HG03108 (cell line): ENCODE results near the gene LRRC71.

ENCODE experiments used
- ATAC-seq: cut with Tn5 transposase; IDR thresholded peaks from one replicate; pipeline ENCODE4 v1.9.1; 2021; ENCODE audit warnings: moderate library complexity; ENCODE audit not compliant: unreplicated experiment

The LRRC71 gene

DNA sequence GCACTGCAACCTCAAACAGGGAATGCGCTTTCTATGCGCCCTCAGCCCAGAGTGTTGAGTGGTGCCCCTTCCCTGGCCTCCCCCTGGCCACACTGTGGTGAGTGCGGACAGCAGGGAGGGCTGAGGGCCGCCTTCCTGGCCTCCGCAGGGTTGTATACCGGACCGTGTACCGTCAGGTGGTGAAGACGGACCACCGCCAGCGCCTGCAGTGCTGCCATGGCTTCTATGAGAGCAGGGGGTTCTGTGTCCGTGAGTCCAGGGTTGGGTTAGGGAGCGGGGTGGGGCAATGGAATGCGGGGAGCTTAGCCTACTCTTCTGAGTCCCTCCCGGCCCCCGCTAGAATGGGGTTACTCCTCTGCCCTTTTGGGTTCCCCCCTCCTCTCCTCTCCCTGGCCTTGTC lies 15.3 kb upstream of the LRRC71 start:
- no peak for ATAC-seq

DNA sequence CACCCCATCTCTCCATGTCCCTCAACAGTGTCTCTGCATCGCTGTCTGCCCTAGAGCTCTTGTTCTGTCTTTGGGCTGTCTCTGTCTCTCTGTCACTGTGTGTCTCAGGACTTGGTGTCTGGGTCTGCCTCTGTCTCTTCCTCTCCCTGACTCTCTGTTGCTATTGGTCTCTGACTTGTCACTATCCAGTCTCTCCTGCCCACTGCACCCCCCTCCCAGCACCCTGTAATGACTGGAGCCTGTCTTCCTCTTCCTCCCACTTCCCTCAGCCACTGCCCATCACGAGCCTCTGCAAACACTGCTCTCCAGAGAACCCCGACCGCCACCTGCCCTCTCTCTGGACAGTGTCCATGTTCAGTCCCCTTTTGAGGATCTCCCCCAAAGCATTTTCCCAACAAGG lies 14.8 kb upstream of the LRRC71 start:
- no peak for ATAC-seq

DNA sequence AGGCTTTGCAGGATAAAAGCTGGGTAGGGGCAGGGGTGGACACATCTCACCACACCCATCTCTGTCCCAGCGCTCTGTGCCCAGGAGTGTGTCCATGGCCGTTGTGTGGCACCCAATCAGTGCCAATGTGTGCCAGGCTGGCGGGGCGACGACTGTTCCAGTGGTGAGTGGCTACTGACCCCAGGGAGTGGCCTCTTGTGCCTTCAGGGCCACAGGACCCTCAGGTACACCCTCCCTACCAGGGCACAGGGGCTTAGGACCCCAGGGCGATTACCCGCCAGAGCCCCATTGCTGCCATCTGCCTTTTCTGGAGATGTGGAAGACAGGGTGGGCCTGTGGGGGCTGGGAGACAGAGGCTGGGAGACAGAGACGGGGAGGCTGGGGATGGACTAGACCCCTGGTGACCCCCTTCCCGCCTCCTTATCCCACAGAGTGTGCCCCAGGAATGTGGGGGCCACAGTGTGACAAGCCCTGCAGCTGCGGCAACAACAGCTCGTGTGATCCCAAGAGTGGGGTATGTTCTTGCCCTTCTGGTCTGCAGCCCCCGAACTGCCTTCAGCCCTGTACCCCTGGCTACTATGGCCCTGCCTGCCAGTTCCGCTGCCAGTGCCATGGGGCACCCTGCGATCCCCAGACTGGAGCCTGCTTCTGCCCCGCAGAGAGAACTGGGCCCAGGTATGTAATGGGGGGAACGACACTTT lies 14.1 kb upstream of the LRRC71 start:
- no peak for ATAC-seq

DNA sequence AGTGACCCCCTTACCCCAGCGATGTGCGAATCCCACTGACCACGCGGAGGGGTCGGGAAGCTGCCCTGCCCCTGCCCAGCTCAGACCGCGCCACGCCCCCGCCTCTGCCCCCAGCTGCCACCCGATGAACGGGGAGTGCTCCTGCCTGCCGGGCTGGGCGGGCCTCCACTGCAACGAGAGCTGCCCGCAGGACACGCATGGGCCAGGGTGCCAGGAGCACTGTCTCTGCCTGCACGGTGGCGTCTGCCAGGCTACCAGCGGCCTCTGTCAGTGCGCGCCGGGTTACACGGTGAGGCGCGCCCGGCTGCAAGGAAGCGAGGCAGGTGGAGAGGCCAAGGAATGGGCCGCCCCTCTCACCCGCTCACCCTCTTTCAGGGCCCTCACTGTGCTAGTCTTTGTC lies 11.9 kb upstream of the LRRC71 start:
- no peak for ATAC-seq

DNA sequence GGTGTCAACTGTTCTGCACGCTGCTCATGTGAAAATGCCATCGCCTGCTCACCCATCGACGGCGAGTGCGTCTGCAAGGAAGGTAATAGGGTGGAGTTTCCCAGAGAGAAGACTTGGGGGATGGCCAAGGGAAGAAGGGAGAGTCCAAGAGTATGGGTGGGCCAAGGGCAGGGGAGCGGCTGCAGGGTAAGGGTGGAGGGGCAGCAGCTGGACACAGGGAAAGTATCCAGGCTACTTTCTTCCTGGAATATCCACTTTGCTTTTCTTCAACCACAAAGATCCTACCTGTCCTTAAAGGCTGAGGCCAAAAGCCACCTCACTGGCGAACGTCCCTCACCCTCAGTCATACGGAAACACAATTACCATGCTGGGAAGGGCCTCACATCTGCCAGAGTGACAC lies 11.5 kb upstream of the LRRC71 start:
- ATAC-seq = no peak

DNA sequence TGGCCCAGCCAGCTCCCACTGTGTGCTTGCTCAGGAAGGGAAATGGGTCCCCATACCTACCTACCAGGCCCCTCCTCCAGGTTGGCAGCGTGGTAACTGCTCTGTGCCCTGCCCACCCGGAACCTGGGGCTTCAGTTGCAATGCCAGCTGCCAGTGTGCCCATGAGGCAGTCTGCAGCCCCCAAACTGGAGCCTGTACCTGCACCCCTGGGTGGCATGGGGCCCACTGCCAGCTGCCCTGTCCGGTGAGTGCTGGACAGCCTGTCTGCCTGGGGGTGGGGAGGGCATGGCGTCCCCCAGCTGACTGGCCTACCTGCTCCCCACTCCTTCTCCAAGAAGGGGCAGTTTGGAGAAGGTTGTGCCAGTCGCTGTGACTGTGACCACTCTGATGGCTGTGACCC lies 10.8 kb upstream of the LRRC71 start:
- no peak for ATAC-seq

DNA sequence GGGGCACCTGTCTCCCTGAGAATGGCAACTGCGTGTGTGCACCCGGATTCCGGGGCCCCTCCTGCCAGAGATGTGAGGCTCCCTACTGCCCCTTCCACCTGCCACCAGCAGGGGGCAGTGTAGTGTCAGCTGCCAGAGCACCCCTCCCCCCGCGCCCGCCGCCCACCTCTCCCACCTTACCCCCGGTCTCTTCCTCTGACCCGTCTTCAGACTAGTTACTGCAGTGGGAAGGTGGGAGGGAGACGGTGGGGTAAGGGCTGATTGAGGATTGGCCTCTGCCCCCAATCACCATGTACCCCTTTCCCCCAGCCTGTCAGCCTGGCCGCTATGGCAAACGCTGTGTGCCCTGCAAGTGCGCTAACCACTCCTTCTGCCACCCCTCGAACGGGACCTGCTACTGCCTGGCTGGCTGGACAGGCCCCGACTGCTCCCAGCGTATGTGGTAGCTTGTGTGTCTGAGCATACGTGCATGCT lies 10.1 kb upstream of the LRRC71 start:
- ATAC-seq = no peak

DNA sequence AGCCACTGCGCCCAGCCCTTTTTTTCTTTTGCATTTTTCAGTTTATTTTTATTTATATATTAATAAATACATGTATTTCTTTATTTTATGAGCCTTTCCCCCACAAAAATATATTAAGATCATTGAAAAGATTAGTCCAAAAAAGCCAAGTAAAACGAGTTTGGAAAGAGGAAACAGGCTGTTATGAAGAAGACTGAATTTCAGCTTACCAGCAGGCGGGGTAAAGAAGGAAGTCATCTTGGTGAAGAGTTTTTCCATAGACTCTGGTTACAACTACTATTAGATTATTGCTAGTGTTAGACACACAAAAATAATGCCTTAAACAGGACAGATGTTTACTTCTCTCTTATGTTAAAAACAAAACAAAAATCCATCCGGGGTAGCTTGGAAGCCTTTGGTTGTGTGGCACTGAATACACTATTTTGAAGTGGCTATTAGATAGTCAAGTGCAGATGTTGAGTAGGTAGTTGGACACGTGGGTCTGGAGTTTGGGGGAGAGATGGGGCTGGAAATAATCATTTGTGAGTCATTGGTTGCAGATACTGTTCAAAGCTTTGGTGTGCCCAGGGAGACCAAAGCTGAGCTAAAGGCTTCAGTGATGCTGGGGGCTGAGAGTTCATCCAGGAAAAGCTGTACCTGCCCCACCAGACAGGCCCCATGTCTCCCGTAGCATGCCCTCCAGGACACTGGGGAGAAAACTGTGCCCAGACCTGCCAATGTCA lies 8.7 kb upstream of the LRRC71 start:
- ATAC-seq = no peak

DNA sequence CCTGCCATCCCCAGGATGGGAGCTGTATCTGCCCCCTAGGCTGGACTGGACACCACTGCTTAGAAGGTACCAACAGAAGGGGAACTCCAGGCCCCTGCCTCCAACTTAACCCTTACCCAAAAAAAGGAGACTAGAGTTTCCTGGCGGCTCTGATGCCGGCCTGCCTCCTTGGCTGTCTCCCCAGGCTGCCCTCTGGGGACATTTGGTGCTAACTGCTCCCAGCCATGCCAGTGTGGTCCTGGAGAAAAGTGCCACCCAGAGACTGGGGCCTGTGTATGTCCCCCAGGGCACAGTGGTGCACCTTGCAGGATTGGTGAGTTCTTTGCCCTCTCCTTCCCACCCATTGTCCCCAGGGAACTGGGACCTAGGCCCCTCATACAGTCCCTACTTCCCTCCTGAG lies 8.1 kb upstream of the LRRC71 start:
- no peak for ATAC-seq

DNA sequence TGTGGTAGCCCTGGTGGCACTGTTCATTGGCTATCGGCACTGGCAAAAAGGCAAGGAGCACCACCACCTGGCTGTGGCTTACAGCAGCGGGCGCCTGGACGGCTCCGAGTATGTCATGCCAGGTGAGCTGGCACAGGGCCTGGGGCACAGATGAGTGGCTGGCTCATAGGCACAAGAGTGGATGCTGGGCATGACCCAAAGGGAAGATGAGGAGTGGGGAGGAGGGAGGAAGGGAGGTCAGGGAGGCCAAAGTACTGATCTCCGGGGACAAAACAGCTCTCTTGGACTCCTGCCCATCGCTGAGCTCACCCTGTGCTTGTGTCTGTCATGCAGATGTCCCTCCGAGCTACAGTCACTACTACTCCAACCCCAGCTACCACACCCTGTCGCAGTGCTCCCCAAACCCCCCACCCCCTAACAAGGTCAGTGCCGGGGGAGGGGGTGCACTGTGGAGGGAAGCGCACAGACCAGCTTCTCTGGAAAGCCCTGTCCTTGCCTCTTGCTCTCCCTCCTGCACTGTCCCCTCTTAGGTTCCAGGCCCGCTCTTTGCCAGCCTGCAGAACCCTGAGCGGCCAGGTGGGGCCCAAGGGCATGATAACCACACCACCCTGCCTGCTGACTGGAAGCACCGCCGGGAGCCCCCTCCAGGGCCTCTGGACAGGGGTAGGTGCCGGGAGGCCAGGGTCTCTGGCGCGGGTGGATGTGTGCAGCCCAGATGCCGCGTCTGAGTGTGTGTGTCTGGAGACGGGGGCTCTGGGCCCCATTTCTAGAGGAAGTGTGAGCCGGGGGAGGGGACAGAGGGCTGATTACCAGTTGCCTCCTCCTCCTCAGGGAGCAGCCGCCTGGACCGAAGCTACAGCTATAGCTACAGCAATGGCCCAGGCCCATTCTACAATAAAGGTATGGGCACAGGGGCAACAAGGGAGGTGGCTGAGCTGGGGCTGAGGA lies 7.3 kb upstream of the LRRC71 start:
- no peak for ATAC-seq

DNA sequence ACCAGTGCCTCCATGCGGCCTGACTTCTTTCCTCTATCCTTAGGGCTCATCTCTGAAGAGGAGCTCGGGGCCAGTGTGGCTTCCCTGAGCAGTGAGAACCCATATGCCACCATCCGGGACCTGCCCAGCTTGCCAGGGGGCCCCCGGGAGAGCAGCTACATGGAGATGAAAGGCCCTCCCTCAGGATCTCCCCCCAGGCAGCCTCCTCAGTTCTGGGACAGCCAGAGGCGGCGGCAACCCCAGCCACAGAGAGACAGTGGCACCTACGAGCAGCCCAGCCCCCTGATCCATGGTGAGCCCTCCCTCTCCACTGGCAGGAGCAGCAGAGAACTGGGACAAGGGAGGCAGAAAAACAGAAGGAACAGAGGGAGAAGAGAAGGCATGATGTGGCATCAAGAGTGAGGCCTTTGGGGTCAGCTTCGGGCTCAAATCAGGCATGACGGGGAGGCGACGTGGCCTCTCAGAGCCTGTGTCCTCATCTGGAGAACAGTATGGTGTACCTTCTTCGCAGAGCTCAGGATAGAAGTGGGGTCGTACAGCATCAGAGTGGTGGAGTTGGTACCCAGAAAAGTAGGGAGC lies 6.5 kb upstream of the LRRC71 start:
- no peak for ATAC-seq

DNA sequence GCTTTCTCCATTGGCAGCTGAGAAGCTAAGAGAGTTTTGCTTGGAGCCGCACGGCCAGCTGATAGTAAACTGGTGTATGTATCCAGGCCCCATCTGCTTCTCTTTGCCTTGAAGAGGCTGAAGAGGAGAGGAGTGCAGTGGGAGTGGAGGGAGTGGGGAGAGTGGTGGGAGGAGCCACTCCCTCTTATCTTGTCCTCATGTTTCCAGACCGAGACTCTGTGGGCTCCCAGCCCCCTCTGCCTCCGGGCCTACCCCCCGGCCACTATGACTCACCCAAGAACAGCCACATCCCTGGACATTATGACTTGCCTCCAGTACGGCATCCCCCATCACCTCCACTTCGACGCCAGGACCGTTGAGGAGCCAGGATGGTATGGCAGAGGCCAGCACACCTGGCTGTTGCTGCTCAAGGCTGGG lies 6.0 kb upstream of the LRRC71 start:
- ATAC-seq = no peak

DNA sequence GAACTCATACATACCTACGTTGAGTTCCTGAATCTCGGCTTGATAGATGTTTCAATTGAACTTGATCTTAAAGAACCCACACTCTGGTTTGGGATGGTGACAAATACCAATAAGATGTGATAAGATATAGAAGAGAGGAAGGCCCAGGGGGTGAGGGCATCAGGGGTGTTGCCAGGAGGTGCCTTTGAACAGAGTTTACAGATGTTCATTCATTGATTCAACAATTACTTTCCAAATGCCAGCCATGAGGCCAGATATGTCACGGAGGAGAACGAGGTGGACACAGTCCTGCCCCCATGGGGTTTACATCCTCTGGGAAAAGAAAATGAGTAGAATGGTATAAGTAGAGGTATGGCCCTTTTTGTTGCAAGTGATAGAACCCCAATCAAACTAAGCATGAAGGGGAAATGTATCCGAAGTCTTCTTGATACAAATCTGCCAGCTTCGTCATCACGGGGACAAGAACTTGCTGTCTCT lies 659 bp downstream of the LRRC71 start:
- no peak for ATAC-seq

DNA sequence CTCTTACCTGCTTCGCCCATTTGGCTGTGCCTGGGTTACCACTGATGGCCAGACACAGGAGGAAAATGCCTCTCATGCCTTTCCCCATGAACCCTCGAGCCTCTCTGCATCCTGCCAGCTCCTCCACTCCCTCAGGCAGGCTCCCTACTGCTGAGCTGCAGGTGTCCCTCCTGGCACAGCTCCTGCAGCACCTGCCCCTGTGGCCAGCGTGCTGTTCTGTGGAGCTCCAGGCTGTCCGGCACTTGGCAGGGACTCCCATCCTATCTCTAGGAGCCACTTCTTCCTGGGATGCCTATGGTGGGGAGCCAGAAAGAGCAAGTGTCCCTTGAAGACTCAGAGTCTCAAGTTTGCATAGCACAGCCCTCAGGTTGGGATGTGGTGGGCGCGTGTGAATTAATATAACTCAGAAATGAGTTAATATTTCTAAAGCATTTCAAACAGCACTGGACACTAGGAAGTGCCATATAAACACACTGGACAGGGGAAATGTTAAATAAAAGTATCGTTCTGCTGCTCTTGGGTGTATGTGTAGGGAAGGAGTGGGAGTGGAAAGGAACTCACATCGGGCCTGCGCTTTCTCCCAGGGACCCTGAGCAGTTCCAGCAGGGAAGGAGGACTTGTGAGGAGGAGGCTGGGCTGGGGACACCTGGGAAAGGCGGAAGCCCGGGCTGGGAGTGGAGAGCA lies 2.7 kb downstream of the LRRC71 start:
- ATAC-seq = no peak

DNA sequence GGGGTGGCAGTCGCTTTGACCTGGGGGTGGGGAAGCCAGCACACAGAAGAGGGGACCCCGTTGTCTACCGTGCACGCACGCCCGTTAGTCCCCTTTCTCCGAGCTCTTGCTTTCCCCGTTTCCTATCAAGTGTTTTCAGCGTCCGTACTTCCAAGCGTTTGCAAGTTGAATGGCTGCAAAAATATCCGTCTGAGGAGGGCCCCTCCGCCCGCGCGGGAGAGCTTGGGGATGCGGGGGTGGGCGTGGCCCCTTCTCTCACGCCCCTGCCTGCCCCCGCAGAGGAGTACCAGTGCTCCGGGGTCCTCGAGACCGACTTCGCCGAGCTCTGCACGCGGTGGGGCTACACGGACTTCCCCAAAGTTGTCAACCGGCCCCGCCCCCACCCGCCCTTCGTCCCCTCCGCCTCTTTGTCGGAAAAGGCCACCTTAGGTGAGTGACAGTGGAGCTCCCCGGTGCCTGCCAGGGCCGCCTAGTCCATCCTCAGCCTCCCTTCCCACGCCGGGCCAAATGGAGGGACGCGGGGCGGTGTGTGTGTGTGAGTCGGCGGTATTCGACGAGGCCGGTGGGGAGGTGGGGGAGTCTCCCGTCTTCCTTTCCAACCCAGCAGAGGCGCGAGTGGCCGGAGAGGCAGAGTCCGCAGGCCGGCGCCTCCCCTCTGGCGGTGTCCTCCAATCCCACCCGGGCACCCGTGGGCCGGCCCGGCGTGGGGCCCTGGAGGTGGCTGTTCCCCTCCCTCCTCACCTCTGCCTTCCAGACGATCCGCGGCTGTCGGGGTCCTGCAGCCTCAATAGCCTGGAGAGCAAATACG lies 3.4 kb downstream of the LRRC71 start:
- ATAC-seq = no peak

DNA sequence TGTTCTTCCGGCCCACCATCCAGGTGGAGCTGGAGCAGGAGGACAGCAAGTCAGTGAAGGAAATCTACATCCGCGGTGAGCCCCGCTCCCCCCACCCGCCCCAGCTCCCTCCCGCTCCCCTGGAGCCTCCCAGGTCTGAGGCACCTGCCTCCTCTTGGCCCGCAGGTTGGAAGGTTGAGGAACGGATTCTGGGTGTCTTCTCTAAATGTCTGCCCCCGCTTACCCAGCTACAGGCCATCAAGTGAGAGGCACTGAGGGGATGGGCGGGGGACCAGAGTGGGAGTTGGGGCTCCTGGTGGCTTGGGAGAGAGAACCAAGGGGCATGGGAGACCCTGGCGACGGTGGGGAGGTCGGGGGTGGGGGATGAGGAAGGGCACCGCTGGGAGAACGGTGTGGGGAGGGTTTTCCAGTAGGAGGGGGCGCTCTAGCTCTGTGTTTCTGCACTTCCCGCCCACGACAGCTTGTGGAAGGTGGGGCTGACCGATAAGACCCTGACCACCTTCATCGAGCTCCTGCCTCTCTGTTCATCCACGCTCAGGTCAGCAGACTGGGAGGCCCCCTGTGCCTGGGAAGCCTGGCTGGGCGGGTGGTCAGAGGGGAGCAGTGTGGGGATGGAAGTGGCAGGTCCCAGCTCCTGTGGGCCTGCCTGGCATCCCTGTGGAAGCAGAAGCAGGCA lies 4.2 kb downstream of the LRRC71 start:
- no peak for ATAC-seq

DNA sequence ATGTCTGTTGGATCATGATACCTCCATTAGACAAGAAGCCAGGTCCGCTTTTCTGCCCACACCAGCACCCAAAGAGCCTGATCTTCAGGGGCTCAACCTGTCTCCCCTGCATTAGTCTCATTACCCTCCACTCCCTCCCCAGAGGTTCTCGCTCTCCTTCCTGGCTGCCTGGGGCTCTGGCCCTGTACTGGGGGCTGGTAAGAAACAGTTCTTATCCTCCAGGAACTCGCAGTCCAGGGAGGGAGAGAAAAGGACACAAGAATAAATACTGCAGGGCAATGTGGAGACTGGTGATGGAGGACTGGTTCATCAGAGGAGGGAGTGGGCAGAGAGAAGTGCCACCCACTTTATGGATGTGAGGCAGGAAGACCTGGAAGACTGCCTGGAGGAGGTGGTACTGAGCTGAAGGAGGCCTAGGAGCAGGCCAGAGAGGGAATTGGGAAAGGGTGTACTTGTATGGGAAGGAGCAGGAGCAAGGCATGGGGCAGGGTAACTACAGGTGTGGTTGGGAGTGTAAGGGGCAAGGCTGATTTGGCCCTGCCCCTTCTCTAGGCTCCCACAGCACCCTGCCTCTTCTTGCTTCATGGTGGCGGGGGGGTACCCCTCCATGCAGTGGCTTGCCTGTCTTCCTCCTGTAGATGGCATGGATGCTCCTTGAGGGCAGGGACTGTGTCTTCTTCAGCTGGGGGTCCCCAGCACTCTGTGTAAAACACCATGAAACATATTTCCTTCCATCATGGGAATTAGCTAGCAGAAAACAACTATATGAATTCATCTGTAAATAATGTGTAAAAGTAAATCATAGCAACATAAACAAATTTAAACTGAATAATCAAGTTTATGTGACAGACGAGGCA lies 5.0 kb downstream of the LRRC71 start:
- no peak for ATAC-seq

DNA sequence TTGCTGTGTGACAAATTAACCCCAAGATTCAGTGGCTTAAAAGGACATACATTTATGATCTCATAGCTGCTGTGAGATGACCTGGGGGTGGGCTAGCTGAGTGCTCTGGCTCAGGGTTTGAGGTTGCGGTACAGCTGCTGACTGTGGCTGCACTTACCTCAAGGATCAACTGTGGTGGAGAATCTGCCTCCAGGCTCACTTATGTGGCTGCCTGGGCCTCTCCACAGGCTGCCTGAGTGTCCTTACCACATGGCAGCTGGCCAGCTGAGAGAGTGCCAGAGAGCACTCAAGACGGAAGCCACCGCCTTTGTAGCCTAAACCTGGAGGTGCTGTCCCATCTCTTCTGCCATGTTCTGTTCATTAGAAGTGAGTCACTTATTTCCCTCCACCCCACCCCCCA lies 5.7 kb downstream of the LRRC71 start:
- no peak for ATAC-seq
